Type B pancreatic cell (in vitro differentiated cells): ENCODE results near the gene STH. TPM values are rescaled to one million over a fixed set of nuclear protein-coding genes. Genes with fewer than 3 reads are reported as not detected.

Source experiments
- DNase-seq: peaks from one replicate; pipeline ENCODE4 v3.0.0; 2021; ENCODE audit warnings: mixed read lengths; ENCODE audit not compliant: unreplicated experiment; ENCODE audit errors: extremely low spot score
- H3K27ac Mint-ChIP-seq: 2 replicates; pipeline ENCODE4 v1.8.0; 2021; ENCODE audit warnings: mild to moderate bottlenecking, mixed read lengths
- H3K27me3 Mint-ChIP-seq: 2 replicates; pipeline ENCODE4 v1.8.0; 2021; ENCODE audit warnings: mixed read lengths
- H3K36me3 Mint-ChIP-seq: 2 replicates; pipeline ENCODE4 v1.8.0; 2021; ENCODE audit warnings: mixed read lengths
- H3K4me1 Mint-ChIP-seq: one replicate; pipeline ENCODE4 v1.8.0; 2021; ENCODE audit warnings: mixed read lengths; ENCODE audit not compliant: unreplicated experiment
- H3K4me3 Mint-ChIP-seq: 2 replicates; pipeline ENCODE4 v1.8.0; 2021; ENCODE audit warnings: mild to moderate bottlenecking, mixed read lengths
- H3K9me3 Mint-ChIP-seq: 2 replicates; pipeline ENCODE4 v1.8.0; 2021; ENCODE audit warnings: mixed read lengths
- CTCF ChIP-seq: fragments of 200-600 bp; sonication (generic); conservative IDR thresholded peaks from 2 replicates; pipeline ENCODE4 v1.5.0; 2021; ENCODE audit warnings: antibody characterized with exemption, mild to moderate bottlenecking
- total RNA-seq: library from RNA; stranded (reverse); gene quantifications from 2 replicates; pipeline ENCODE4 v1.2.1, GENCODE V29; 2021; ENCODE audit warnings: low replicate concordance

Gene STH
- total RNA-seq, 1 donor from 2014 or later, result not detected

- no peak for DNase-seq
- peaks cover 23% of the 10 kb centered on the region for H3K4me1 Mint-ChIP-seq
- H3K9me3 Mint-ChIP-seq, result no peaks in the 10 kb centered on the region
- H3K4me3 Mint-ChIP-seq, result no peak overlapping the region
- no peaks in the 10 kb centered on the region for H3K27me3 Mint-ChIP-seq
- no peak for TF ChIP-seq CTCF
- H3K27ac Mint-ChIP-seq, result no peak overlapping the region
- H3K36me3 Mint-ChIP-seq, result peaks cover 40% of the 10 kb centered on the region
Measured at GRCh38 chr17:46042246-46042645, 43.2 kb downstream of the STH start.

GRCh38 chr17:46042925-46043324 is 43.9 kb downstream of the STH start:
- Mint-ChIP-seq H3K9me3 (no peaks in the 10 kb centered on the region), H3K4me1 (peaks cover 23% of the 10 kb centered on the region), H3K36me3 (peaks cover 40% of the 10 kb centered on the region), H3K4me3 (no peak overlapping the region), H3K27me3 (no peaks in the 10 kb centered on the region), H3K27ac (peak overlapping the region; percentile 57)
- TF ChIP-seq CTCF, result no peak
- DNase-seq, result no peak

GRCh38 chr17:46043606-46044005 is 44.6 kb downstream of the STH start:
- Mint-ChIP-seq H3K36me3 (peaks cover 34% of the 10 kb centered on the region), H3K27me3 (no peaks in the 10 kb centered on the region), H3K9me3 (no peaks in the 10 kb centered on the region), H3K4me1 (peaks cover 23% of the 10 kb centered on the region), H3K4me3 (no peak overlapping the region), H3K27ac (peak overlapping the region; percentile 57)
- DNase-seq, result no peak
- no peak for TF ChIP-seq CTCF

- DNase-seq, result no peak
- peak; percentile 81 for TF ChIP-seq CTCF
- peak overlapping the region; percentile 6 for H3K4me3 Mint-ChIP-seq
Measured at GRCh38 chr17:46044286-46044928, 45.4 kb downstream of the STH start.

GRCh38 chr17:46044989-46045388 is 45.9 kb downstream of the STH start:
- Mint-ChIP-seq H3K27me3 (no peaks in the 10 kb centered on the region), H3K27ac (peak overlapping the region; percentile 57), H3K4me1 (peaks cover 23% of the 10 kb centered on the region), H3K4me3 (no peak overlapping the region), H3K9me3 (no peaks in the 10 kb centered on the region), H3K36me3 (peaks cover 40% of the 10 kb centered on the region)
- DNase-seq, result no peak
- no peak for TF ChIP-seq CTCF

More at GRCh38 chr17:46044286-46044928, 45.4 kb downstream of the STH start:
- Mint-ChIP-seq H3K4me1 (peaks cover 23% of the 10 kb centered on the region), H3K9me3 (no peaks in the 10 kb centered on the region), H3K36me3 (peaks cover 36% of the 10 kb centered on the region), H3K27me3 (no peaks in the 10 kb centered on the region), H3K27ac (peak overlapping the region; percentile 57)
